HepG2 (cell line): ENCODE measurements around the gene SIK2. TPM values are rescaled to one million over a fixed set of nuclear protein-coding genes. Genes with fewer than 3 reads are reported as not detected.
A peak's percentile ranks its signal among the peaks of the same experiment; 100 is the strongest.

ENCODE experiments used
- ATAC-seq: fragments of 200-7000 bp; cut with Tn5 transposase; 3 replicates; pipeline ENCODE4 v1.9.1; 2020; ENCODE audit warnings: mild to moderate bottlenecking, moderate library complexity
- BruUV-seq: library from RNA; stranded (reverse); fragments of 400-500 nt; replicated peaks from 2 replicates; lab custom pipeline; 2021; lab: Mats Ljungman, UMichigan
- CTCF ChIA-PET: fragments of 300-600 bp; formaldehyde crosslinking; extraction: SDS; loops from one replicate; lab custom pipeline; 2021; ENCODE audit warnings: low total read pairs, inconsistent platforms, low intra/inter-chr PET ratio; lab: Yijun Ruan, JAX
- POLR2A ChIA-PET: fragments of 350-600 bp; sonication (Branson Sonifier 250); formaldehyde crosslinking; loops from one replicate; lab custom pipeline; 2020; ENCODE audit warnings: antibody characterized with exemption, inconsistent platforms; lab: Yijun Ruan, JAX
- DNase-seq: peaks from one replicate; pipeline ENCODE4 v3.0.0-alpha.2; 2015; ENCODE audit warnings: low spot score
- FAIRE-seq: peaks from 3 replicates; lab custom pipeline; 2011; peaks lifted over from hg19 to GRCh38; lab: Jason Lieb, UNC
- H2AFZ ChIP-seq: one replicate; pipeline ENCODE4 v1.6.1; 2011; ENCODE audit warnings: low read length, inconsistent platforms
- H3K27ac ChIP-seq: fragments of 300-600 bp; 3 replicates; pipeline ENCODE4 v1.8.0; 2011; ENCODE audit warnings: mixed run types, mild to moderate bottlenecking, mixed read lengths, low read length, inconsistent platforms; ENCODE audit not compliant: insufficient read depth; ENCODE audit errors: extremely low read length
- H3K27me3 ChIP-seq, 2 experiments: fragments of 200-600 bp in 1 of 2; 2 replicates in 1 of 2; 3 replicates in 1 of 2; pipeline versions ENCODE4 v1.6.0 to v1.8.0; 2011; ENCODE audit warnings: low read length in 2 of 2, mild to moderate bottlenecking in 2 of 2, moderate library complexity in 2 of 2, inconsistent platforms in 1 of 2; ENCODE audit not compliant: insufficient read depth in 2 of 2, control insufficient read depth in 1 of 2
- H3K36me3 ChIP-seq, 2 experiments: fragments of 200-600 bp in 1 of 2; replicated peaks in 1 of 2; 2 replicates in 1 of 2; 3 replicates in 1 of 2; pipeline versions ENCODE4 v1.5.1 to v1.8.0; 2011; ENCODE audit warnings: low read length in 2 of 2, inconsistent platforms in 1 of 2; ENCODE audit not compliant: insufficient read depth in 2 of 2, control insufficient read depth in 1 of 2
- H3K4me1 ChIP-seq: 2 replicates; pipeline ENCODE4 v1.5.1; 2012; ENCODE audit warnings: low read length, inconsistent platforms; ENCODE audit not compliant: insufficient read depth
- H3K4me2 ChIP-seq: 2 replicates; pipeline ENCODE4 v1.6.0; 2011; ENCODE audit warnings: low read depth, low read length, inconsistent platforms
- H3K4me3 ChIP-seq, 3 experiments: fragments of 200-600 bp in 1 of 3; sonication (generic), shearing (Covaris generic) in 1 of 3; replicated peaks in 1 of 3; 2 replicates each; pipeline ENCODE4 v1.5.1; 2011 to 2016; ENCODE audit warnings: low read length in 3 of 3, inconsistent platforms in 2 of 3, low read depth in 2 of 3, mild to moderate bottlenecking in 2 of 3, control low read depth in 1 of 3, mixed read lengths in 1 of 3; ENCODE audit not compliant: insufficient read depth in 1 of 3
- H3K79me2 ChIP-seq: one replicate; pipeline ENCODE4 v1.6.1; 2011; ENCODE audit warnings: low read length, inconsistent platforms; ENCODE audit not compliant: insufficient read depth
- H3K9ac ChIP-seq: 2 replicates; pipeline ENCODE4 v1.6.0; 2011; ENCODE audit warnings: mild to moderate bottlenecking, low read depth, low read length, inconsistent platforms; ENCODE audit not compliant: insufficient read depth
- H3K9me3 ChIP-seq: 2 replicates; pipeline ENCODE4 v1.5.1; 2012; ENCODE audit warnings: mild to moderate bottlenecking, low read length
- H4K20me1 ChIP-seq: 2 replicates; pipeline ENCODE4 v1.6.0; 2011; ENCODE audit warnings: inconsistent platforms, mild to moderate bottlenecking, low read length, moderate library complexity; ENCODE audit not compliant: insufficient read depth
- REPIN1 ChIP-seq: sonication (generic); formaldehyde crosslinking; IDR thresholded peaks from 2 replicates; pipeline ENCODE4 v1.8.0; 2022; ENCODE audit warnings: missing genetic modification reagents, low read depth, mild to moderate bottlenecking, borderline replicate concordance
- SNAPC2 ChIP-seq: sonication (generic); formaldehyde crosslinking; IDR thresholded peaks from 2 replicates; pipeline ENCODE4 v1.8.1; 2022; ENCODE audit warnings: mild to moderate bottlenecking, missing genetic modification reagents
- WIZ ChIP-seq: sonication (generic); formaldehyde crosslinking; IDR thresholded peaks from 2 replicates; pipeline ENCODE4 v1.5.1; 2020; ENCODE audit warnings: mild to moderate bottlenecking, missing genetic modification reagents
- ZNF816 ChIP-seq: sonication (generic); formaldehyde crosslinking; IDR thresholded peaks from 2 replicates; pipeline ENCODE4 v1.8.0; 2022; ENCODE audit warnings: missing genetic modification reagents, mild to moderate bottlenecking, borderline replicate concordance
- ZSCAN21 ChIP-seq: sonication (generic); formaldehyde crosslinking; IDR thresholded peaks from 2 replicates; pipeline ENCODE4 v1.8.0; 2022; ENCODE audit warnings: mild to moderate bottlenecking, missing genetic modification reagents, moderate library complexity, borderline replicate concordance
- WGBS: methylation state at CpG from one replicate; pipeline ENCODE4 v1.1.6; 2017; ENCODE audit warnings: low lambda C conversion rate; 5-methylcytosine and 5-hydroxymethylcytosine counted together
- in situ Hi-C: cut with HindIII; loops from 2 replicates; pipeline ENCODE4 v1.10.0; 2017; ENCODE audit warnings: low pct_unique_long_range_greater_than_20kb; ENCODE audit not compliant: extremely low pct_ligation_motif_present
- intact Hi-C: fragments of 100-400 bp; cut with micrococcal nuclease; formaldehyde crosslinking; loops from one replicate; pipeline ENCODE4 v1.10.0; 2022; ENCODE audit not compliant: unreplicated experiment
- polyA plus RNA-seq, 8 experiments: library from polyadenylated mRNA; depleted of rRNA in 3 of 8; stranded (reverse) in 7 of 8; unstranded in 1 of 8; fragments of >200 nt; fragmentation: Illumina TruSeq in 4 of 8; extraction: Trizol in 4 of 8; gene quantifications; 2 replicates each; pipeline versions ENCODE4 v1.2.1 to v1.2.3, GENCODE V29; 2011 to 2016; ENCODE audit warnings: low read depth in 4 of 8, missing spikeins in 1 of 8, mixed read lengths in 1 of 8; ENCODE audit not compliant: insufficient read depth in 1 of 8
- total RNA-seq, 5 experiments: library from RNA; depleted of rRNA; stranded (reverse); fragments of >200 nt; fragmentation: Illumina TruSeq; extraction: Trizol; gene quantifications; 2 replicates each; pipeline ENCODE4 v1.2.3, GENCODE V29; 2016; ENCODE audit warnings: low read depth in 1 of 5
- TF ChIP-seq, protein P1 (sequence below): sonication (generic); formaldehyde crosslinking; IDR thresholded peaks from 2 replicates; pipeline ENCODE4 v1.5.0; 2020; ENCODE audit warnings: mild to moderate bottlenecking, missing genetic modification reagents, moderate library complexity
- TF ChIP-seq, protein P2 (sequence below): IDR thresholded peaks from 2 replicates; pipeline ENCODE4 v1.6.1; 2016; ENCODE audit warnings: missing compliant biosample characterization, missing genetic modification reagents, borderline replicate concordance
- TF ChIP-seq, protein P3 (sequence below): IDR thresholded peaks from 2 replicates; pipeline ENCODE4 v1.6.1; 2016; ENCODE audit warnings: control low read depth

The SIK2 gene
- total and polyA plus RNA-seq, 2 of the 13 experiments (the other 11 are each of a cell fraction or from before 2014, with no cell fraction given), result 8.1 to 15.4 TPM

DNA sequence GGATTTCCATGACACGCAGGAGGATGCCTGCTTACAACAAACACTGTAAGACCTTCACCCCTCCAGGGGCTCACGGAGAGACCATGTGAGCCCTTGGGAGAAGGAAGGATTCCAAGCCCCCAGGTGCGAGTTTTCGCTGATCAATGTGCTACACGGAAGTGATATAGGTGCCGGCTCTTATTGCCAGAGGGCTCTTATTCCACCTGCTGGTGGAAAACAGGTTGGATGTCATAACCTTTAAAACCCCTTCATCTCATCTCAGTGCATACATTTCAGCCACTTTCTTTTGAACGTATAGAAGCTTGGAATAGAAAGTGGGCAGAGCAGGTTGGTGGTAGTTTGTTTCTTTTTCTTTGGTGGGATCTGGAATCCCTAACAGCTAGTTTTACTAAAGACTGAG, 35.9 kb upstream of the SIK2 start:
- BruUV-seq, result no TSS peak
- FAIRE-seq, result no peak
- peak; percentile 59 for ATAC-seq
- peak overlapping the region; percentile 56 for H3K4me2 ChIP-seq
- peak overlapping the region; percentile 66 for H2AFZ ChIP-seq
- H3K9me3 ChIP-seq, result no peaks in the 10 kb centered on the region
- peaks cover 65% of the 10 kb centered on the region for H3K4me1 ChIP-seq
- TF ChIP-seq, protein P1, sequence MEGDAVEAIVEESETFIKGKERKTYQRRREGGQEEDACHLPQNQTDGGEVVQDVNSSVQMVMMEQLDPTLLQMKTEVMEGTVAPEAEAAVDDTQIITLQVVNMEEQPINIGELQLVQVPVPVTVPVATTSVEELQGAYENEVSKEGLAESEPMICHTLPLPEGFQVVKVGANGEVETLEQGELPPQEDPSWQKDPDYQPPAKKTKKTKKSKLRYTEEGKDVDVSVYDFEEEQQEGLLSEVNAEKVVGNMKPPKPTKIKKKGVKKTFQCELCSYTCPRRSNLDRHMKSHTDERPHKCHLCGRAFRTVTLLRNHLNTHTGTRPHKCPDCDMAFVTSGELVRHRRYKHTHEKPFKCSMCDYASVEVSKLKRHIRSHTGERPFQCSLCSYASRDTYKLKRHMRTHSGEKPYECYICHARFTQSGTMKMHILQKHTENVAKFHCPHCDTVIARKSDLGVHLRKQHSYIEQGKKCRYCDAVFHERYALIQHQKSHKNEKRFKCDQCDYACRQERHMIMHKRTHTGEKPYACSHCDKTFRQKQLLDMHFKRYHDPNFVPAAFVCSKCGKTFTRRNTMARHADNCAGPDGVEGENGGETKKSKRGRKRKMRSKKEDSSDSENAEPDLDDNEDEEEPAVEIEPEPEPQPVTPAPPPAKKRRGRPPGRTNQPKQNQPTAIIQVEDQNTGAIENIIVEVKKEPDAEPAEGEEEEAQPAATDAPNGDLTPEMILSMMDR, result peak; percentile 19; the same call in 1 of the 2 replicates
- TF ChIP-seq SNAPC2 (CRISPR knock-in tag) (no peak), ZSCAN21 (no peak), ZNF816 (CRISPR knock-in tag) (no peak)
- TF ChIP-seq, protein P2, sequence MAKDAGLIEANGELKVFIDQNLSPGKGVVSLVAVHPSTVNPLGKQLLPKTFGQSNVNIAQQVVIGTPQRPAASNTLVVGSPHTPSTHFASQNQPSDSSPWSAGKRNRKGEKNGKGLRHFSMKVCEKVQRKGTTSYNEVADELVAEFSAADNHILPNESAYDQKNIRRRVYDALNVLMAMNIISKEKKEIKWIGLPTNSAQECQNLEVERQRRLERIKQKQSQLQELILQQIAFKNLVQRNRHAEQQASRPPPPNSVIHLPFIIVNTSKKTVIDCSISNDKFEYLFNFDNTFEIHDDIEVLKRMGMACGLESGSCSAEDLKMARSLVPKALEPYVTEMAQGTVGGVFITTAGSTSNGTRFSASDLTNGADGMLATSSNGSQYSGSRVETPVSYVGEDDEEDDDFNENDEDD, result no peak
- no peak overlapping the region for H3K27ac ChIP-seq
- no peaks in the 10 kb centered on the region for H3K79me2 ChIP-seq
- no peaks in the 10 kb centered on the region for H3K27me3 ChIP-seq
- H4K20me1 ChIP-seq, result no peaks in the 10 kb centered on the region
- DNase-seq, result no peak
- H3K36me3 ChIP-seq, result no peaks in the 10 kb centered on the region
- WGBS, result 37% methylated on average over 7 of the region's 7 CpGs
- intact Hi-C loops (no loop called here), in situ Hi-C loops (no loop called here)
- ChIA-PET POLR2A (no interaction called here), CTCF (interaction anchor here (1.1 to 2.6 kb wide), 2 partner anchors 111 to 275 kb away, joined by 3 to 16 read pairs; no protein-coding TSS in a partner anchor)
- no peak overlapping the region for H3K9ac ChIP-seq
- H3K4me3 ChIP-seq, result 0 out of 6 replicates have a peak overlapping the region, but pooled peaks of 1 of the 3 experiments have one; percentile 26

- no TSS peak for BruUV-seq
- no peak overlapping the region for H3K27ac ChIP-seq
- no peaks in the 10 kb centered on the region for H3K9me3 ChIP-seq
- no peak overlapping the region for H3K4me3 ChIP-seq
- intact Hi-C loops (no loop called here), in situ Hi-C loops (no loop called here)
- DNase-seq, result no peak
- H3K9ac ChIP-seq, result no peak overlapping the region
- WGBS, result 4% methylated on average over 4 of the region's 4 CpGs
- H3K79me2 ChIP-seq, result no peaks in the 10 kb centered on the region
- H3K4me1 ChIP-seq, result peaks cover 69% of the 10 kb centered on the region
- H3K27me3 ChIP-seq, result no peaks in the 10 kb centered on the region
- no peak for ATAC-seq
- H4K20me1 ChIP-seq, result no peaks in the 10 kb centered on the region
- no peak overlapping the region for H2AFZ ChIP-seq
- no peak for FAIRE-seq
- ChIA-PET POLR2A (no interaction called here), CTCF (no interaction called here)
- no peaks in the 10 kb centered on the region for H3K36me3 ChIP-seq
- no peak overlapping the region for H3K4me2 ChIP-seq
- TF ChIP-seq WIZ (CRISPR knock-in tag) (no peak), REPIN1 (no peak)
- TF ChIP-seq, protein P3, sequence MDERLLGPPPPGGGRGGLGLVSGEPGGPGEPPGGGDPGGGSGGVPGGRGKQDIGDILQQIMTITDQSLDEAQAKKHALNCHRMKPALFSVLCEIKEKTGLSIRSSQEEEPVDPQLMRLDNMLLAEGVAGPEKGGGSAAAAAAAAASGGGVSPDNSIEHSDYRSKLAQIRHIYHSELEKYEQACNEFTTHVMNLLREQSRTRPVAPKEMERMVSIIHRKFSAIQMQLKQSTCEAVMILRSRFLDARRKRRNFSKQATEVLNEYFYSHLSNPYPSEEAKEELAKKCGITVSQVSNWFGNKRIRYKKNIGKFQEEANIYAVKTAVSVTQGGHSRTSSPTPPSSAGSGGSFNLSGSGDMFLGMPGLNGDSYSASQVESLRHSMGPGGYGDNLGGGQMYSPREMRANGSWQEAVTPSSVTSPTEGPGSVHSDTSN (CRISPR knock-in tag), result no peak
These were observed 32.8 kb upstream of the SIK2 start for GRCh38 chr11:111569476-111569875.
